Gastroesophageal sphincter (tissue), 3 donors: Measurements from ENCODE around the gene PPM1M.

Experiments
- CTCF ChIP-seq, 4 experiments: fragments of 200-600 bp in 2 of 4; fragments of 450-650 bp in 2 of 4; sonication (generic) in 1 of 4; IDR thresholded peaks; one replicate each; pipeline ENCODE4 v1.5.1; 2017 to 2019; ENCODE audit warnings: antibody characterized with exemption in 4 of 4, mild to moderate bottlenecking in 2 of 4, moderate library complexity in 2 of 4
- POLR2A ChIP-seq, 2 donors: fragments of 450-650 bp; IDR thresholded peaks; one replicate each; pipeline ENCODE4 v1.6.1; 2017; ENCODE audit warnings: antibody characterized with exemption in 2 of 2, mild to moderate bottlenecking in 2 of 2, moderate library complexity in 1 of 2
- POLR2AphosphoS5 ChIP-seq: sonication (generic); formaldehyde crosslinking; IDR thresholded peaks from one replicate; pipeline ENCODE4 v1.6.1; 2017; ENCODE audit warnings: antibody characterized with exemption

GRCh38 chr3:52279596-52279995 is 34.0 kb downstream of the PPM1M start:
- TF ChIP-seq CTCF (IDR thresholded peaks at IDR 0.05): no peak
- TF ChIP-seq POLR2AphosphoS5: no peak
- no peak for TF ChIP-seq POLR2A (IDR thresholded peaks at IDR 0.05)
